Measurements from ENCODE around the gene MIS18A.

DNA sequence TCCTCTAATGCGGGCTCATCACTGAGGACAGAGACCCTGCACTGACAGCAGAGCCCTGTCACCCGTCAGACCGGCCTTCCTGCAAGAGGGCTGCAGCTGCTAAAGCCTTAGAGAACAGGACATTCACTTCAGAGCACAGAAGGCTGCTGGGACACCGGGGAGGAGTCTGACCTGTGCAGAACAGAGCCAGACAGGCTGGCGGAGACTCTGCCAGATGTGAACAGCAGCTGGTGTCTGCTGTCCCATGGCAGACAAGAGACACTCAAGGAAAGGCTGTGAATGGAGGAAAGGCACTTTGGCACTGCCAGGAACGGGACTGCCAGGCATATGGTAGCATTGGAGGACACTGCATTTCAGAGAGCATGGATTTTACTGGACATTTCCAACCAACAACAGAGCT is 41.2 kb upstream of the MIS18A start:
- TF ChIP-seq POLR2A (IDR thresholded peaks at IDR 0.05) (no peak), EP300 (IDR thresholded peaks at IDR 0.05) (no peak)
- TF ChIP-seq, protein P1, sequence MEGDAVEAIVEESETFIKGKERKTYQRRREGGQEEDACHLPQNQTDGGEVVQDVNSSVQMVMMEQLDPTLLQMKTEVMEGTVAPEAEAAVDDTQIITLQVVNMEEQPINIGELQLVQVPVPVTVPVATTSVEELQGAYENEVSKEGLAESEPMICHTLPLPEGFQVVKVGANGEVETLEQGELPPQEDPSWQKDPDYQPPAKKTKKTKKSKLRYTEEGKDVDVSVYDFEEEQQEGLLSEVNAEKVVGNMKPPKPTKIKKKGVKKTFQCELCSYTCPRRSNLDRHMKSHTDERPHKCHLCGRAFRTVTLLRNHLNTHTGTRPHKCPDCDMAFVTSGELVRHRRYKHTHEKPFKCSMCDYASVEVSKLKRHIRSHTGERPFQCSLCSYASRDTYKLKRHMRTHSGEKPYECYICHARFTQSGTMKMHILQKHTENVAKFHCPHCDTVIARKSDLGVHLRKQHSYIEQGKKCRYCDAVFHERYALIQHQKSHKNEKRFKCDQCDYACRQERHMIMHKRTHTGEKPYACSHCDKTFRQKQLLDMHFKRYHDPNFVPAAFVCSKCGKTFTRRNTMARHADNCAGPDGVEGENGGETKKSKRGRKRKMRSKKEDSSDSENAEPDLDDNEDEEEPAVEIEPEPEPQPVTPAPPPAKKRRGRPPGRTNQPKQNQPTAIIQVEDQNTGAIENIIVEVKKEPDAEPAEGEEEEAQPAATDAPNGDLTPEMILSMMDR (IDR thresholded peaks at IDR 0.05), result no peak
